Ovary (tissue), 3 donors: Measurements from ENCODE around the gene OTUD3.

Experiments used
- EP300 ChIP-seq: sonication (generic); formaldehyde crosslinking; IDR thresholded peaks from one replicate; pipeline ENCODE4 v1.6.1; 2017; ENCODE audit warnings: antibody characterized with exemption
- POLR2A ChIP-seq: fragments of 450-650 bp; IDR thresholded peaks from one replicate; pipeline ENCODE4 v1.6.1; 2017; ENCODE audit warnings: antibody characterized with exemption, mild to moderate bottlenecking, moderate library complexity
- TF ChIP-seq, protein P1 (sequence below), 3 donors: fragments of 450-650 bp in 2 of 3; fragments of 200-600 bp in 1 of 3; IDR thresholded peaks; one replicate each; pipeline versions ENCODE4 v1.5.1 to v1.8.0; 2016 to 2022; ENCODE audit warnings: antibody characterized with exemption in 3 of 3, mild to moderate bottlenecking in 1 of 3
- donor health status: DM: no; HTN: no; CAD: no.

DNA sequence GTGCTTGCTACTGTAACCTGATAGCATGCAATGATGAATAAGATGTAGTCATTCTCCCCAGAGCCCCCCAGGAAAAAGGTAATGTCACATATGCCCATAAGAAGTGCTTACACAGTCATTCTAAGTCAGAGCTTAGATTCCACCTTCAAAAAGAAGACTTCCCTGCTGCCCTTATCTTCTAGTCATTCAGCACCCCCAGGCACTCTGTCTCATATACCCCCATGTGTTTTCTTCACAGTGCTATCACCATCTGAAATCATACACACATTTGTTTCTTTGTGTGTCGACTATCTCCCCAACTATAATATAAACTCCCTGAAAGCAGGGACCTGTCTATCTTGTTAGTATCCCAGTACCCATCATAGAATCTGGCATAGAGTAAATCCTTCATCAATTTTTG lies 16.2 kb upstream of the OTUD3 start:
- TF ChIP-seq EP300 (no peak), POLR2A (no peak)
- TF ChIP-seq, protein P1, sequence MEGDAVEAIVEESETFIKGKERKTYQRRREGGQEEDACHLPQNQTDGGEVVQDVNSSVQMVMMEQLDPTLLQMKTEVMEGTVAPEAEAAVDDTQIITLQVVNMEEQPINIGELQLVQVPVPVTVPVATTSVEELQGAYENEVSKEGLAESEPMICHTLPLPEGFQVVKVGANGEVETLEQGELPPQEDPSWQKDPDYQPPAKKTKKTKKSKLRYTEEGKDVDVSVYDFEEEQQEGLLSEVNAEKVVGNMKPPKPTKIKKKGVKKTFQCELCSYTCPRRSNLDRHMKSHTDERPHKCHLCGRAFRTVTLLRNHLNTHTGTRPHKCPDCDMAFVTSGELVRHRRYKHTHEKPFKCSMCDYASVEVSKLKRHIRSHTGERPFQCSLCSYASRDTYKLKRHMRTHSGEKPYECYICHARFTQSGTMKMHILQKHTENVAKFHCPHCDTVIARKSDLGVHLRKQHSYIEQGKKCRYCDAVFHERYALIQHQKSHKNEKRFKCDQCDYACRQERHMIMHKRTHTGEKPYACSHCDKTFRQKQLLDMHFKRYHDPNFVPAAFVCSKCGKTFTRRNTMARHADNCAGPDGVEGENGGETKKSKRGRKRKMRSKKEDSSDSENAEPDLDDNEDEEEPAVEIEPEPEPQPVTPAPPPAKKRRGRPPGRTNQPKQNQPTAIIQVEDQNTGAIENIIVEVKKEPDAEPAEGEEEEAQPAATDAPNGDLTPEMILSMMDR (IDR thresholded peaks at IDR 0.05) = no peak
